GM12801 (cell line): Measurements from ENCODE around the gene GNG13.

Source experiments
- TF ChIP-seq, protein P1 (sequence below): IDR thresholded peaks from one replicate; pipeline ENCODE4 v1.5.1; 2011; ENCODE audit warnings: control low read depth; ENCODE audit not compliant: insufficient read length; ENCODE audit errors: extremely low read depth

Gene GNG13

DNA sequence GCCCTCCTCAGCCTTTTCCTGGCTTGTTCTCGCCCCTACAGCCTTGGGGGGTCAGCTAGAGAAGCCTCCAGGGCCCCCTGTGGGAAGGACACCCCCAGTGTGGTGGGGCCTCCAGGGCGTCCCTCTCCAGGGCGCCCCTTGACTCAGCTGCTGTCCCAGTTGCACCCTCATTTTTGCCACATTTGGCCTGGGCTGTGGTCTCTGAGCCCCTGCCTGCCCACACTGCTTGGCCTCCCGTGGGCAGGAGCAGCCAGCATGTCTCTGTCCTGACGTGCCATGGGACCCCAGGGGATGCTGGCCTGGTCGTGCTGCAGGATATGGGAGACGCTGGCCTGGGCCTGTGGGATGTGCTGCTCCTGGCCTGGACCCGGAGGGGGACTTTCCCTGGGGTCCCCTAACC, 7.1 kb downstream of the GNG13 start:
- TF ChIP-seq, protein P1, sequence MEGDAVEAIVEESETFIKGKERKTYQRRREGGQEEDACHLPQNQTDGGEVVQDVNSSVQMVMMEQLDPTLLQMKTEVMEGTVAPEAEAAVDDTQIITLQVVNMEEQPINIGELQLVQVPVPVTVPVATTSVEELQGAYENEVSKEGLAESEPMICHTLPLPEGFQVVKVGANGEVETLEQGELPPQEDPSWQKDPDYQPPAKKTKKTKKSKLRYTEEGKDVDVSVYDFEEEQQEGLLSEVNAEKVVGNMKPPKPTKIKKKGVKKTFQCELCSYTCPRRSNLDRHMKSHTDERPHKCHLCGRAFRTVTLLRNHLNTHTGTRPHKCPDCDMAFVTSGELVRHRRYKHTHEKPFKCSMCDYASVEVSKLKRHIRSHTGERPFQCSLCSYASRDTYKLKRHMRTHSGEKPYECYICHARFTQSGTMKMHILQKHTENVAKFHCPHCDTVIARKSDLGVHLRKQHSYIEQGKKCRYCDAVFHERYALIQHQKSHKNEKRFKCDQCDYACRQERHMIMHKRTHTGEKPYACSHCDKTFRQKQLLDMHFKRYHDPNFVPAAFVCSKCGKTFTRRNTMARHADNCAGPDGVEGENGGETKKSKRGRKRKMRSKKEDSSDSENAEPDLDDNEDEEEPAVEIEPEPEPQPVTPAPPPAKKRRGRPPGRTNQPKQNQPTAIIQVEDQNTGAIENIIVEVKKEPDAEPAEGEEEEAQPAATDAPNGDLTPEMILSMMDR = no peak

DNA sequence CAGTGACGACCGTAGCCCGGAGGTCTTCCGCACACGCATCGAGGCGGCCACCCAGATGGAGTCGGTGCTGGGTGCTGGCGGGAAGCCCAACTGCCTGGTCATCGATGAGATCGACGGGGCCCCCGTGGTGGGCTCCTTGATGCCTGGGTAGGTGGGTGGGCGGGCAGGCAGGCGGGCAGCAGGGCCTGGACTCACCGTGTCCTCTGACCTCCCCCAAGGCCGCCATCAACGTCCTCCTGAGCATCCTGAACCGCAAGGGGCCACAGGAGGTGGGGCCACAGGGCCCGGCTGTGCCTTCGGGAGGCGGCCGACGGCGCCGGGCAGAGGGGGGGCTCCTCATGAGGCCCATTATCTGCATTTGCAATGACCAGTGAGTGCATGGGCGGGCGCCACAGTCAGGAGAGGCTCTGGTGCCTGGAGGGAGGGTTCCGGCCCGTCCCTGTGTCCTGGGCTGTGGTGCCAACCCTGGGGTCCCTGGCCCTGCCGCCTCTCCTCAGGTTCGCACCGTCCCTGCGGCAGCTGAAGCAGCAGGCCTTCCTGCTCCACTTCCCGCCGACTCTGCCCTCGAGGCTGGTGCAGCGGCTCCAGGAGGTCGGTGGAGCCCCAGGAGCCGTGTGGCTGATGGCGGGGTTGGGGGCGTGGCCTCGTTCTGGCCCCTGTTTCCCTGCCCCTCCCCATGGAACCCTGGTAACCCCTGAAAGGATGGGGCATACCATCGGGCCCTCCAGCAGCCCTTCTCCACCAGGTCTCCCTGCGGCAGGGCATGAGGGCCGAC, 8.1 kb downstream of the GNG13 start:
- TF ChIP-seq, protein P1 = no peak

DNA sequence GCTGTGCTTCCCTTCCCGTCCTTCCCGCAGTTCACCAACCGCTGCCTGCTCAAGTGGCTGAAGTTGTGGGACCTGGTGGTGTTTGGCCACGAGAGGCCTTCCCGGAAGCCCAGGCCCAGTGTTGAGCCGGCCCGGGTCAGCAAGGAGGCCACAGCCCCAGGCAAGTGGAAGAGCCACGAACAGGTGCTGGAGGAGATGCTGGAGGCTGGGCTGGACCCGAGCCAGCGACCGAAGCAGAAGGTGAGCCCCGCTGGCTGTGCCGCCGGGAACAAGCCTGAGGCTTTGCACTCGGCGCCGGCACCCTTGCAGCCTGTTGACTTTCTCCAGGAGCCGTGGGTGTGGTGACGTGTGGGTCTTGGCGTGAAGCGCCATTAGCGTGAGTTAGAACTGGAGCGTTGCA, 9.4 kb downstream of the GNG13 start:
- TF ChIP-seq, protein P1 = no peak

DNA sequence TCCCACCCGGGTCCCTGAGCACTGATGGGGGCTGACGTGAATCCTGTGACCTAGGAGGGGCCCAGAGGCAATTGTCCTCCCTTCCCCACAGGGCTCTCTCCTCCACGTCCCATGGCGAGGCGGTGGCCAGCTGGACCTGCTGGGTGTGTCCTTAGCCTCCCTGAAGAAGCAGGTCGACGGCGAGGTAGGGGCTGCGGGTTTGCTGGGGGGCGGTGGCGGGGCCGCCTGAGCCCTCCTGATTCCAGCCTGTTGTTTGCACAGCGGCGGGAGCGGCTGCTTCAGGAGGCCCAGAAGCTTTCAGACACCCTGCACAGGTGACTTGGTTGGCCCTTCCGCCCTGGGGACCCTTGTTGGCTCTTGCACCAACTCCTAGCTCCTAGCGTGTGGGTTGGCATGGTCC, 10.4 kb downstream of the GNG13 start:
- TF ChIP-seq, protein P1 = no peak

DNA sequence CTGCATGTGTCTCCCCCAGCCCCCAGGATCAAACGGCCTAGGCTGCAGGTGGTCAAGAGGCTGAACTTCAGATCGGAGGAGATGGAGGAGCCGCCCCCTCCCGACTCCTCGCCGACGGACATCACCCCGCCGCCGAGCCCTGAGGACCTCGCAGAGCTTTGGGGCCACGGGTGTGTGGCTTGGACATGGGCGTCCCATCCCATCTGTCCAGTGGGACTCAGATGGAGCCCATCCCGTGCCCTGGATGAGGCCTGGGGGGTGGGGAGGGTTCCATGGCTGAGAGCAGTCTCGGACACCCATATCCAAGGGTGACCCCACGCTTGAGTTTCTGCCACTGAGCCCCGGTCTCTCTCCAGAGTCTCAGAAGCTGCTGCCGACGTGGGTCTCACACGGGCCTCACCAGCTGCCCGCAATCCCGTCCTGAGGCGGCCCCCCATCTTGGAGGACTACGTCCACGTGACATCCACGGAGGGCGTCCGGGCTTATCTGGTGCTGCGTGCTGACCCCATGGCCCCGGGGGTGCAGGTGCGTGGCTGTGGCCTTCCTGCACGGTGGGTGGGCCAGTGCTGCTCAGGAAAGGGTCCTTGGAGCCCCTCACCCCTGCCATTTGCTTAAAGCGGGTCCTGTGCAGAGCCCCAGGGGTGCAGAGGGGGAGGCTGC, 11.2 kb downstream of the GNG13 start:
- TF ChIP-seq, protein P1 = no peak

DNA sequence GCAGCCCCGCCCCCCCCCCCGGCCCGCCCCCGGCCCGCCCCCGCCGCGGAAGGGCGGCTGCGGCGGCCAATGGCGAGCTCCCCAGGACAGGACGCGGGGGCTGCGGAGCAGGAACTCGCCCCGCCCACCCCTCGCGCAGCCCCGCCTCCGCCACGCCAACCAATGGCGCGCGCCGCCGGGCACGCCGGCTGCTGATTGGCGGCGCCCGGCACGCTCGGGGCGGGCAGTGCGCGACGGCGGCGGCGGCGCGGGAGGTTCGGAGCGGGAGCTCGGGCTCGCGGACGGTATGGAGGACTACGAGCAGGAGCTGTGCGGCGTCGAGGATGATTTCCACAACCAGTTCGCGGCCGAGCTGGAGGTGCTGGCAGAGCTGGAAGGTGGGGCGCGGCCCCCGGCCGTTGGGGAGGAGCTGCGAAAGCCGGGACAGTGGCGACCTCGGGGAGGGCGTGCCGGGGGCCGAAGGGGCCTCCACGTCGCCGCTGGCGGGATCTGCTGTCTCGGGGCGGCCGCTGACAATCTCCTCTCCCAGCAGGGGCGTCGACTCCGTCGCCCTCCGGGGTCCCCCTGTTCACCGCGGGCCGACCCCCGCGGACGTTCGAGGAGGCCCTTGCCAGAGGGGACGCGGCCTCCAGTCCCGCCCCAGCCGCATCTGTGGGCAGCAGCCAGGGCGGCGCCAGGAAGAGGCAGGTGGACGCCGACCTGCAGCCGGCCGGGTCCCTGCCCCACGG, 12.0 kb downstream of the GNG13 start, which contains the start of gene CHTF18:
Gene CHTF18 (plus strand): TSS at position 222 of the 728 bp plus-strand sequence. CDS start 65 bp downstream, at position 287.
- TF ChIP-seq, protein P1 = no peak

DNA sequence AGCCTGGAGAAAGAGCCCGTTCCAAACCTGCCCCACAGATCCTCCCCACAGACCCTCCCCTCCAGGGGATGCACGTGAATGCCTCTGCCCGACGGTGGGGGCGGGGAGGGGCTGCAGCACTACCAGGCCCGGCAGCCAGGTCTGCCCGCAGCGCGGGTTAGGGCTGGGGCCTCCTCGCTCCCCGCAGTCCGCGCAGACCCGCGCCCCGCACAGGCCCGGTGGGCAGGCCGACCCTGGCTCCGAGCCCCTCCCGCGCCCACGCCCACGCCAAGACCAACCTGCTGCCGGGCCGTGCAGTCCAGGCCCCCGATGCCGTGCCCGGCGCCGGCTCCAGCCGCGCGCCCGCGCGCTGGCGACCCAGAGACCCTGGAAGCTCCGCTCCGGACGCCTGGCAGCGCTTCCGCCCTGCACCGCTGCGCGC, 12.5 kb downstream of the GNG13 start, which contains the start of gene RPUSD1:
Gene RPUSD1 (minus strand): TSS at position 404 of the 421 bp plus-strand sequence. CDS start 644 bp downstream, outside the sequence.
- TF ChIP-seq, protein P1 = no peak
